Ramos (cell line): ENCODE results near the gene ARHGAP22.

ENCODE experiments used
- in situ Hi-C: fragments of 300-500 bp; cut with MboI; formaldehyde crosslinking; loops from one replicate; pipeline ENCODE4 v1.14.3; 2022; ENCODE audit warnings: low sequenced_read_pairs; ENCODE audit not compliant: unreplicated experiment

Gene ARHGAP22

GRCh38 chr10:48634198-48634983, 29.5 kb upstream of the ARHGAP22 start:
- in situ Hi-C loops, result no loop called here

- in situ Hi-C loops, result no loop called here
Observed at GRCh38 chr10:48633381-48634197, 28.7 kb upstream of the ARHGAP22 start.

- in situ Hi-C loops, result no loop called here
Observed at GRCh38 chr10:48632166-48632565, 27.3 kb upstream of the ARHGAP22 start.

GRCh38 chr10:48627984-48628609, 23.2 kb upstream of the ARHGAP22 start:
- in situ Hi-C loops, result no loop called here

GRCh38 chr10:48626986-48627731, 22.3 kb upstream of the ARHGAP22 start:
- in situ Hi-C loops, result no loop called here

GRCh38 chr10:48626447-48626846, 21.6 kb upstream of the ARHGAP22 start:
- in situ Hi-C loops, result no loop called here

- in situ Hi-C loops, result no loop called here
Observed at GRCh38 chr10:48625826-48626134, 20.9 kb upstream of the ARHGAP22 start.

GRCh38 chr10:48623607-48624132, 18.8 kb upstream of the ARHGAP22 start:
- in situ Hi-C loops, result no loop called here

- in situ Hi-C loops, result no loop called here
Observed at GRCh38 chr10:48623009-48623408, 18.1 kb upstream of the ARHGAP22 start.

GRCh38 chr10:48620719-48621118, 15.8 kb upstream of the ARHGAP22 start:
- in situ Hi-C loops, result no loop called here

GRCh38 chr10:48616436-48616835, 11.6 kb upstream of the ARHGAP22 start:
- in situ Hi-C loops, result no loop called here

GRCh38 chr10:48614481-48615390, 9.9 kb upstream of the ARHGAP22 start:
- in situ Hi-C loops, result no loop called here

- in situ Hi-C loops, result no loop called here
Observed at GRCh38 chr10:48613016-48613415, 8.1 kb upstream of the ARHGAP22 start.

- in situ Hi-C loops, result no loop called here
Observed at GRCh38 chr10:48612236-48612943, 7.5 kb upstream of the ARHGAP22 start.

- in situ Hi-C loops, result no loop called here
Observed at GRCh38 chr10:48611133-48611532, 6.3 kb upstream of the ARHGAP22 start.

GRCh38 chr10:48610585-48611093, 5.8 kb upstream of the ARHGAP22 start:
- in situ Hi-C loops, result no loop called here

- in situ Hi-C loops, result no loop called here
Observed at GRCh38 chr10:48609899-48610584, 5.2 kb upstream of the ARHGAP22 start.

GRCh38 chr10:48609441-48609840, 4.6 kb upstream of the ARHGAP22 start:
- in situ Hi-C loops, result no loop called here
